Left lung (tissue), 10 donors: ENCODE results near the gene RHEB. TPM values are rescaled to one million over a fixed set of nuclear protein-coding genes. Genes with fewer than 3 reads are reported as not detected.

Experiments
- ATAC-seq: fragments of 200-7000 bp; cut with Tn5 transposase; one replicate; pipeline ENCODE4 v1.9.1; 2020; ENCODE audit warnings: moderate library complexity
- DNase-seq, 4 donors: peaks; one replicate each; pipeline ENCODE4 v3.0.0-alpha.2; 2013 to 2020
- H3K27ac ChIP-seq, 2 donors: fragments of 200-600 bp; sonication (generic) in 1 of 2; one replicate each; pipeline versions ENCODE4 v1.5.0 to v1.8.0; 2020 to 2021
- H3K27me3 ChIP-seq, 2 donors: fragments of 200-600 bp; sonication (generic) in 1 of 2; one replicate each; pipeline versions ENCODE4 v1.5.0 to v1.8.0; 2020 to 2021
- H3K36me3 ChIP-seq, 2 donors: fragments of 200-600 bp; sonication (generic) in 1 of 2; one replicate each; pipeline versions ENCODE4 v1.5.0 to v1.8.0; 2020 to 2021
- H3K4me1 ChIP-seq, 2 donors: fragments of 200-600 bp; one replicate each; pipeline ENCODE4 v1.8.0; 2021
- H3K4me3 ChIP-seq, 2 donors: fragments of 200-600 bp; sonication (generic) in 1 of 2; one replicate each; pipeline versions ENCODE4 v1.5.0 to v1.8.0; 2020 to 2021; ENCODE audit warnings: mild to moderate bottlenecking in 1 of 2
- H3K9me3 ChIP-seq, 2 donors: fragments of 200-600 bp; sonication (generic) in 1 of 2; one replicate each; pipeline versions ENCODE4 v1.5.0 to v1.8.0; 2020 to 2021
- intact Hi-C, 2 donors: fragments of 100-400 bp; cut with DNase I; formaldehyde crosslinking; loops; one replicate each; pipeline versions ENCODE4 v1.11.2 to v1.14.2; 2022
- polyA plus RNA-seq, 6 donors: library from polyadenylated mRNA; unstranded; fragments of 120-200 nt; gene quantifications; one replicate each; pipeline ENCODE4 v1.2.1, GENCODE V29; 2013; ENCODE audit not compliant: insufficient read length in 6 of 6
- total RNA-seq, 2 donors: library from RNA; stranded (reverse); fragmentation: NEBNext Ultra II Directional; extraction: Animal tissue kit (Norgen Biotek cat#: 25700); gene quantifications; one replicate each; pipeline ENCODE4 v1.2.1, GENCODE V29; 2021
- TF ChIP-seq, protein P1 (sequence below), 2 donors: fragments of 200-600 bp; sonication (generic) in 1 of 2; IDR thresholded peaks; one replicate each; pipeline versions ENCODE4 v1.5.0 to v1.8.0; 2021; ENCODE audit warnings: antibody characterized with exemption in 2 of 2
- donor health status: DM: no; HTN: yes; CAD: no.
- donor health status: DM: no; HTN: no; CAD: no.

Gene RHEB
- total and polyA plus RNA-seq, 8 donors: 85.3 to 110 (median 105) TPM

DNA sequence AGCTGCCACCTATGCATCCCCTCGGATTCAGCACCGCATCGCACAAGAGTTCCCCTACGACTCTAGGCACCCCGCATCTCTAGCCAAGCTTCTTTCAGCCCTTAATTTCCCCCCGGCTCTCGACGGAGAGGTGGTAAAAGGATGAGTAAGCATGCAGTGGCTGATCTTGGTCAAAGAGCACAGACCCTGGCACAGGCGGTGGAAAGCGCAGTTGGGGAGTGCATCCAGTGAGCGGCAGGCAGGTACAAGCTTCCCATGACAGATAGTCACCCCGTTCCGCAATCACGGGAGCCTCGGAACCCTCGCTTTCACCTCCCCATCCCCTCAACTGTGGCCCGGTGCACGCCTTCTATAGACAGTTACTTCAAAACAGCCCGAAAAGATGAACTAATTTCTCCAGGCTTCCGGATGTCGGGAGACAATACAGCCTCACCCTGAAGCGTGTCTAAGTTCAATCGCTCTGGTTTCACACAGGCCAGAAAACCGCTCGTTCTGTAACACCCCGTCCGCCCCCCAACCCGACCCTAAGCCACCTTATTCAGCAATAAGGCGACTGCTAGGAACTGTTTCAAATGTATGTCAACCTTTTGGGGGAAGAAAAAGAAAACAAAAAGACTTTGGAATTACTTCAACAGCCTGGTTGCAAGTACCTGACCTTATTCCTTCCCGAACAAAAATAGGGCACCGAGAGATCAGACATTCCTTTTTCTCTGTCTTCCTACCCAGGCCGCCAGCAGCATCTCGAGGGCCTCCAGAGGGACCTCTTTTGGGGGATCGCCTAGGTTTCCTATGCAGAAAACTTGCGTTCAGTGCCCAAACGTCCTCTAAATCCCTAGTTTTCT lies 1.4 kb downstream of the RHEB start:
- TF ChIP-seq, protein P1, sequence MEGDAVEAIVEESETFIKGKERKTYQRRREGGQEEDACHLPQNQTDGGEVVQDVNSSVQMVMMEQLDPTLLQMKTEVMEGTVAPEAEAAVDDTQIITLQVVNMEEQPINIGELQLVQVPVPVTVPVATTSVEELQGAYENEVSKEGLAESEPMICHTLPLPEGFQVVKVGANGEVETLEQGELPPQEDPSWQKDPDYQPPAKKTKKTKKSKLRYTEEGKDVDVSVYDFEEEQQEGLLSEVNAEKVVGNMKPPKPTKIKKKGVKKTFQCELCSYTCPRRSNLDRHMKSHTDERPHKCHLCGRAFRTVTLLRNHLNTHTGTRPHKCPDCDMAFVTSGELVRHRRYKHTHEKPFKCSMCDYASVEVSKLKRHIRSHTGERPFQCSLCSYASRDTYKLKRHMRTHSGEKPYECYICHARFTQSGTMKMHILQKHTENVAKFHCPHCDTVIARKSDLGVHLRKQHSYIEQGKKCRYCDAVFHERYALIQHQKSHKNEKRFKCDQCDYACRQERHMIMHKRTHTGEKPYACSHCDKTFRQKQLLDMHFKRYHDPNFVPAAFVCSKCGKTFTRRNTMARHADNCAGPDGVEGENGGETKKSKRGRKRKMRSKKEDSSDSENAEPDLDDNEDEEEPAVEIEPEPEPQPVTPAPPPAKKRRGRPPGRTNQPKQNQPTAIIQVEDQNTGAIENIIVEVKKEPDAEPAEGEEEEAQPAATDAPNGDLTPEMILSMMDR (IDR thresholded peaks at IDR 0.05): no peak
- Histone ChIP-seq H3K27ac (peak overlapping the region; percentile 98), H3K9me3 (no peaks in the 10 kb centered on the region), H3K4me3 (peak overlapping the region; percentile 65 to 74), H3K4me1 (peaks cover 15 to 57% of the 10 kb centered on the region in 2 donors), H3K36me3 (no peaks in the 10 kb centered on the region), H3K27me3 (no peaks in the 10 kb centered on the region)
- intact Hi-C loops: no loop called here
- ATAC-seq: no peak
- peak in 3 of 4 donors; percentile 27 to 80 (median 64) for DNase-seq

DNA sequence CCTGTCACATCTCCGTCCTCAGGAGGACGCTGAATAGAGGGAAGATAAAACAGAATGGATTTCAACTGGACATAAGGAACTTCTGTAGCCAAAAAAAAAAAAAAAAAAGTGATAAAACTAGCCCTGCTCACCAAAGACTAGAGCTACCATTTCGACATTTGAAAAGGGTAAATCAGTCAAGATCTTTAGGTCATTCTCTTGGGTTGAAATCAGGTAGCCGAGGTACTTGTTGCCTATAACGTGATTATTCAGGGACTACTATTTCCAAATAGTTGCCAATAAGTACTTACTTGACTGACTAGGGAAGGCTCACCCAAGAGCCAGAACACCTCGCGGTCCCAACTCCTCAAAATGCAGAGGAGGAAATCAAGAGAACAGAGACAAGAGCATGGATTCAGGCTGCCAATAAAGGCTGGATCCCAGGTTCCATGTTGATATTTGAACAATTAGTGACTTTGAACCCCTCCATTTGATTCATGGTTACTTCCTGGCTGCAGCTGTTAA lies 2.0 kb downstream of the RHEB start:
- Histone ChIP-seq H3K4me1 (peaks cover 15 to 64% of the 10 kb centered on the region in 2 donors), H3K4me3 (peak overlapping the region; percentile 65 to 74), H3K27me3 (no peaks in the 10 kb centered on the region), H3K36me3 (no peaks in the 10 kb centered on the region), H3K27ac (peak overlapping the region; percentile 98), H3K9me3 (no peaks in the 10 kb centered on the region)
- TF ChIP-seq, protein P1 (IDR thresholded peaks at IDR 0.05): no peak
- intact Hi-C loops: no loop called here
- DNase-seq (no peak), ATAC-seq (no peak)

DNA sequence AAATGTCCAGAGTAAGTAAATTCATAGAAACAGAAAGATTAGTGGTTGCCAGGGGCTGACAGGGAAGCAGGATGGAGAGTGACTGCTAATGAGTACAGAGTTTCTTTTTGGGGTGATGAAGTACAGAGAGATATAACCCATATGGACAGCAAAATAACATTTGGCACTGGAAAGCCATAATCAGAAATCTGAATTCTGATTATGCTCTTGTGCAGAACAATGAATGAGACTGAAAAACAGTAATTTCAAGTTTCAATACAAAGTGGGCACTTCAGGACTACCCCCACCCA lies 4.5 kb downstream of the RHEB start:
- TF ChIP-seq, protein P1 (IDR thresholded peaks at IDR 0.05): no peak
- peak in 2 of 4 donors; percentile 83 to 85 for DNase-seq

DNA sequence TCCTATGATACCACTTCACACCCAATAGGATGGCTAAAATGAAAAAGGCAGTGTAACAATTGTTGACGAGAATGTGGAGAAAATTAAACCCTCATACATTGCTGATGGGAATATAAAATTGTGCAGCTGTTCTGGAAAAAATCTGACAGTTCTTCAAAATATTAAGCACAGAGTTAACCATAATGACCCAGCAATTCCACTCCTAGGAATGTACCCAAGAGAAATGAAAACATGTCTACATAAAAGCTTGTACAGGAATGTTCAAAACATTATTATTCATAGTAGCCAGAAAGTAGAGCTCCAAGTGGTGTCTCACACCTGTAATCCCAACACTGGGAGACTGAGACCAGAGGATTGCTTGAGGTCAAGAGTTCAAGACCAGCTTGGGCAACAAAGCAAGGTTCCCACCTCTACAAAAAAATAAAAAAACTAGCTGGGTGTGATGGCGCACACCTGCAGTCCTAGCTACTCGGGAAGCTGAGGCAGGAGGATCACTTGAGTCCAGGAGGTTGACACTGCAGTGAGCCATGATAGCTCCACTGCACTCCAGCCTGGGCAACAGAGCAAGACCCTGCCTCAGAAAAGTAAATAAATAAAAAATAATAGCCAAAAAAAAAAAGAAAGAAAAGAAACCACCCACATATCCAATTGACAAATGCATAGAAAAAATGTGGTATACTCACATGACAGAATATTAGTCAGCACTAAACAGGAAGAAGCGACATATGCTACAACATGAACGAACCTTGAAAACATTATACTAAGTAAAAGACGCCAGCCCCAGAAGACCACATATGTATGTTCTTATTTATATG lies 5.0 kb downstream of the RHEB start:
- Histone ChIP-seq H3K4me3 (no peak overlapping the region), H3K27ac (peak overlapping the region; percentile 34 to 45)

More for the DNA sequence above, 4.5 kb downstream of the RHEB start:
- intact Hi-C loops: no loop called here
- Histone ChIP-seq H3K27me3 (no peaks in the 10 kb centered on the region), H3K36me3 (no peaks in the 10 kb centered on the region), H3K4me3 (no peak overlapping the region), H3K27ac (peak overlapping the region; percentile 34 to 45), H3K4me1 (peaks cover 15 to 79% of the 10 kb centered on the region in 2 donors), H3K9me3 (no peaks in the 10 kb centered on the region)
- no peak for ATAC-seq

More for the DNA sequence above, 5.0 kb downstream of the RHEB start:
- Histone ChIP-seq H3K9me3 (no peaks in the 10 kb centered on the region), H3K36me3 (no peaks in the 10 kb centered on the region), H3K27me3 (no peaks in the 10 kb centered on the region), H3K4me1 (peaks cover 15 to 83% of the 10 kb centered on the region in 2 donors)
- TF ChIP-seq, protein P1 (IDR thresholded peaks at IDR 0.05): no peak
- no peak for DNase-seq
- no peak for ATAC-seq
- intact Hi-C loops: no loop called here
